Measurements from ENCODE around the gene KCNN3.

GRCh38 chr1:154816369-154816768 is 53.7 kb downstream of the KCNN3 start:
- no peak for TF ChIP-seq CTCF (IDR thresholded peaks at IDR 0.05)
- TF ChIP-seq EZH2 (IDR thresholded peaks at IDR 0.05; ENCODE audit: borderline replicate concordance, insufficient read depth, low read depth, low read length, poor library complexity, severe bottlenecking), result no peak

All from B cell (primary cell).